HFF-Myc (cell line): ENCODE data around the gene C10orf53.

Experiments
- DNase-seq: peaks from one replicate; pipeline ENCODE4 v3.0.0-alpha.2; 2011; ENCODE audit warnings: low read depth; ENCODE audit errors: extremely low read depth
- H3K4me3 ChIP-seq: replicated peaks from 2 replicates; pipeline ENCODE4 v1.5.1; 2011; ENCODE audit warnings: low read depth, mild to moderate bottlenecking, control low read depth, low read length
- CTCF ChIP-seq: IDR thresholded peaks from 2 replicates; pipeline ENCODE4 v1.5.1; 2012; ENCODE audit warnings: mild to moderate bottlenecking, low read depth, low read length, control low read depth; ENCODE audit errors: missing control alignments

The C10orf53 gene

GRCh38 chr10:49662169-49662830 lies 17.2 kb upstream of the C10orf53 start:
- TF ChIP-seq CTCF = no peak
- DNase-seq = no peak
- no peak overlapping the region for H3K4me3 ChIP-seq

- DNase-seq = no peak
- no peak for TF ChIP-seq CTCF
Measured at GRCh38 chr10:49663596-49663995, 15.9 kb upstream of the C10orf53 start.

GRCh38 chr10:49664006-49664841 lies 15.2 kb upstream of the C10orf53 start:
- no peak overlapping the region for H3K4me3 ChIP-seq
- TF ChIP-seq CTCF = no peak
- no peak for DNase-seq

More at GRCh38 chr10:49663596-49663995, 15.9 kb upstream of the C10orf53 start:
- no peak overlapping the region for H3K4me3 ChIP-seq

- no peak overlapping the region for H3K4me3 ChIP-seq
- DNase-seq = no peak
- no peak for TF ChIP-seq CTCF
Measured at GRCh38 chr10:49664842-49665355, 14.6 kb upstream of the C10orf53 start.

- DNase-seq = no peak
- TF ChIP-seq CTCF = no peak
Measured at GRCh38 chr10:49666054-49666615, 13.3 kb upstream of the C10orf53 start.

GRCh38 chr10:49666685-49667084 lies 12.8 kb upstream of the C10orf53 start:
- TF ChIP-seq CTCF = no peak
- no peak overlapping the region for H3K4me3 ChIP-seq
- no peak for DNase-seq

More at GRCh38 chr10:49666054-49666615, 13.3 kb upstream of the C10orf53 start:
- no peak overlapping the region for H3K4me3 ChIP-seq
